Tibial nerve (tissue), 4 donors: ENCODE results near the gene FAM98B.

Experiments used
- EP300 ChIP-seq, 2 donors: sonication (generic); formaldehyde crosslinking; IDR thresholded peaks; one replicate each; pipeline ENCODE4 v1.6.1; 2017; ENCODE audit warnings: antibody characterized with exemption in 2 of 2, mild to moderate bottlenecking in 1 of 2
- POLR2A ChIP-seq, 2 donors: fragments of 450-650 bp; IDR thresholded peaks; one replicate each; pipeline ENCODE4 v1.6.1; 2017; ENCODE audit warnings: antibody characterized with exemption in 2 of 2, mild to moderate bottlenecking in 2 of 2, moderate library complexity in 2 of 2
- TF ChIP-seq, protein P1 (sequence below), 5 experiments: fragments of 200-600 bp in 3 of 5; fragments of 450-650 bp in 2 of 5; sonication (generic) in 3 of 5; IDR thresholded peaks; one replicate each; pipeline ENCODE4 v1.5.1; 2016 to 2019; ENCODE audit warnings: antibody characterized with exemption in 5 of 5, mild to moderate bottlenecking in 3 of 5, moderate library complexity in 2 of 5

GRCh38 chr15:38424101-38424552 lies 29.8 kb upstream of the FAM98B start:
- TF ChIP-seq POLR2A (IDR thresholded peaks at IDR 0.05) (no peak), EP300 (IDR thresholded peaks at IDR 0.05) (no peak)
- TF ChIP-seq, protein P1, sequence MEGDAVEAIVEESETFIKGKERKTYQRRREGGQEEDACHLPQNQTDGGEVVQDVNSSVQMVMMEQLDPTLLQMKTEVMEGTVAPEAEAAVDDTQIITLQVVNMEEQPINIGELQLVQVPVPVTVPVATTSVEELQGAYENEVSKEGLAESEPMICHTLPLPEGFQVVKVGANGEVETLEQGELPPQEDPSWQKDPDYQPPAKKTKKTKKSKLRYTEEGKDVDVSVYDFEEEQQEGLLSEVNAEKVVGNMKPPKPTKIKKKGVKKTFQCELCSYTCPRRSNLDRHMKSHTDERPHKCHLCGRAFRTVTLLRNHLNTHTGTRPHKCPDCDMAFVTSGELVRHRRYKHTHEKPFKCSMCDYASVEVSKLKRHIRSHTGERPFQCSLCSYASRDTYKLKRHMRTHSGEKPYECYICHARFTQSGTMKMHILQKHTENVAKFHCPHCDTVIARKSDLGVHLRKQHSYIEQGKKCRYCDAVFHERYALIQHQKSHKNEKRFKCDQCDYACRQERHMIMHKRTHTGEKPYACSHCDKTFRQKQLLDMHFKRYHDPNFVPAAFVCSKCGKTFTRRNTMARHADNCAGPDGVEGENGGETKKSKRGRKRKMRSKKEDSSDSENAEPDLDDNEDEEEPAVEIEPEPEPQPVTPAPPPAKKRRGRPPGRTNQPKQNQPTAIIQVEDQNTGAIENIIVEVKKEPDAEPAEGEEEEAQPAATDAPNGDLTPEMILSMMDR (IDR thresholded peaks at IDR 0.05): no peak
